Measurements from ENCODE around the gene TRAPPC2L.

TRAPPC2L gene

DNA sequence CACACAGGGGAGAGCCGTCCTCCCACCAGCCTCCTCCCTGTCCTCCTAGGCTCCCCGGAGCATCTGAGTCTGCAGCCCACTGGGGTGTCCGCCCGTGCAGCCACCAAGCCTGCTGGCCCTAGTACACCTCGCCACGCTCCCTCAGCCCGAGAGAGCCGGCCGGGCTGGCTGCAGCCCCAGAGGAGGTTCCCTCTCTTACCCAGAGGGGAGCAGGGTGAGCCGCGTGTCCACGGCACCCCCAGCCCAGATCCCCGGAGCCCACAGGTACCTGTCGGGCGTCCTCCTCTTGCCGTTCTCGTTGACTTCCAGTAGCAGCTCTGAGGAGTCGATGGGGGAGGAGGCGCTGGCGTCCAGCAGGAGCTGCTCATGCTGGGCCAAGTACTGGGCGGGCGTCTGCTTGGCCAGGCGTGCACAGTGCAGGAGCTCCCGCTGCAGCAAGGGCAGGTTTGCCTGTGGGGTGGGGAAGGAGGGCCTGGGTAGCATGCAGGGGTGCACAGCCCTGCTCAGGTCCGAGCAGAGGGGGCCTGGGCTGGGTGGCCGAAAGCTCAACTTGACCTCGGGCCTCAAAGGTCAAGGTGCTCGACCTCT lies 28.9 kb downstream of the TRAPPC2L start:
- TF ChIP-seq, protein P1, sequence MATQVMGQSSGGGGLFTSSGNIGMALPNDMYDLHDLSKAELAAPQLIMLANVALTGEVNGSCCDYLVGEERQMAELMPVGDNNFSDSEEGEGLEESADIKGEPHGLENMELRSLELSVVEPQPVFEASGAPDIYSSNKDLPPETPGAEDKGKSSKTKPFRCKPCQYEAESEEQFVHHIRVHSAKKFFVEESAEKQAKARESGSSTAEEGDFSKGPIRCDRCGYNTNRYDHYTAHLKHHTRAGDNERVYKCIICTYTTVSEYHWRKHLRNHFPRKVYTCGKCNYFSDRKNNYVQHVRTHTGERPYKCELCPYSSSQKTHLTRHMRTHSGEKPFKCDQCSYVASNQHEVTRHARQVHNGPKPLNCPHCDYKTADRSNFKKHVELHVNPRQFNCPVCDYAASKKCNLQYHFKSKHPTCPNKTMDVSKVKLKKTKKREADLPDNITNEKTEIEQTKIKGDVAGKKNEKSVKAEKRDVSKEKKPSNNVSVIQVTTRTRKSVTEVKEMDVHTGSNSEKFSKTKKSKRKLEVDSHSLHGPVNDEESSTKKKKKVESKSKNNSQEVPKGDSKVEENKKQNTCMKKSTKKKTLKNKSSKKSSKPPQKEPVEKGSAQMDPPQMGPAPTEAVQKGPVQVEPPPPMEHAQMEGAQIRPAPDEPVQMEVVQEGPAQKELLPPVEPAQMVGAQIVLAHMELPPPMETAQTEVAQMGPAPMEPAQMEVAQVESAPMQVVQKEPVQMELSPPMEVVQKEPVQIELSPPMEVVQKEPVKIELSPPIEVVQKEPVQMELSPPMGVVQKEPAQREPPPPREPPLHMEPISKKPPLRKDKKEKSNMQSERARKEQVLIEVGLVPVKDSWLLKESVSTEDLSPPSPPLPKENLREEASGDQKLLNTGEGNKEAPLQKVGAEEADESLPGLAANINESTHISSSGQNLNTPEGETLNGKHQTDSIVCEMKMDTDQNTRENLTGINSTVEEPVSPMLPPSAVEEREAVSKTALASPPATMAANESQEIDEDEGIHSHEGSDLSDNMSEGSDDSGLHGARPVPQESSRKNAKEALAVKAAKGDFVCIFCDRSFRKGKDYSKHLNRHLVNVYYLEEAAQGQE (IDR thresholded peaks at IDR 0.05; ENCODE audit: insufficient read depth in 1 of 2, low read depth in 2 of 2, low read length in 2 of 2), result no peak
- TF ChIP-seq FOXP2 (optimal IDR thresholded peaks at IDR 0.05; ENCODE audit: borderline replicate concordance, extremely low read depth, extremely low read length, insufficient read depth), result no peak
- TF ChIP-seq POLR2AphosphoS5 (IDR thresholded peaks at IDR 0.05; ENCODE audit: low read depth, low read length), result no peak
- TF ChIP-seq SIN3A (IDR thresholded peaks at IDR 0.05; ENCODE audit: borderline replicate concordance, insufficient read depth, low read length), result no peak

DNA sequence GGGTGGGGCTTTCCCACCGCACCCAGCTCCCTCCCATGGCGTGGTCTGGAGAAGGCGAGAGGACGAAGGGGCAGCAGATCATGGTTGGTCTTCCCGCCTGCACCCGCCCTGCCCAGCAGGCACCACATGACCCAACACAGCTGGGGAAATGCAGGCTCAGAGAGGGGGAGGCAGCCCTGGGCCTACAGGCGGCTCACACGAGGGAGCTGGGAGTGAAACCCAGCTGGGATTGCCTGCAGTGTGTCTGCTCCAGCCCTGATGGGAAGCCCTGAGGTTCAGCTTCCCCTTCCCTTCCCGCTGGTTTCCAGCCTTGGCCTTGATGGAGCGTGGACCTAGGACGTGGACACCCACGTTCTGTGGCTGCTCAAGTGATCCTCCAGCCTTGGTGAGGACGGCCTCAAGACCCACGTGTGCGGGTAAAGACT lies 29.5 kb downstream of the TRAPPC2L start:
- no peak for TF ChIP-seq FOXP2 (optimal IDR thresholded peaks at IDR 0.05; ENCODE audit: borderline replicate concordance, extremely low read depth, extremely low read length, insufficient read depth)
- TF ChIP-seq SIN3A (IDR thresholded peaks at IDR 0.05; ENCODE audit: borderline replicate concordance, insufficient read depth, low read length), result no peak
- TF ChIP-seq POLR2AphosphoS5 (IDR thresholded peaks at IDR 0.05; ENCODE audit: low read depth, low read length), result no peak
- TF ChIP-seq, protein P1 (IDR thresholded peaks at IDR 0.05; ENCODE audit: insufficient read depth in 1 of 2, low read depth in 2 of 2, low read length in 2 of 2), result no peak
- TF ChIP-seq TAF1 (IDR thresholded peaks at IDR 0.05; ENCODE audit: borderline replicate concordance, insufficient read depth, low read length), result no peak

DNA sequence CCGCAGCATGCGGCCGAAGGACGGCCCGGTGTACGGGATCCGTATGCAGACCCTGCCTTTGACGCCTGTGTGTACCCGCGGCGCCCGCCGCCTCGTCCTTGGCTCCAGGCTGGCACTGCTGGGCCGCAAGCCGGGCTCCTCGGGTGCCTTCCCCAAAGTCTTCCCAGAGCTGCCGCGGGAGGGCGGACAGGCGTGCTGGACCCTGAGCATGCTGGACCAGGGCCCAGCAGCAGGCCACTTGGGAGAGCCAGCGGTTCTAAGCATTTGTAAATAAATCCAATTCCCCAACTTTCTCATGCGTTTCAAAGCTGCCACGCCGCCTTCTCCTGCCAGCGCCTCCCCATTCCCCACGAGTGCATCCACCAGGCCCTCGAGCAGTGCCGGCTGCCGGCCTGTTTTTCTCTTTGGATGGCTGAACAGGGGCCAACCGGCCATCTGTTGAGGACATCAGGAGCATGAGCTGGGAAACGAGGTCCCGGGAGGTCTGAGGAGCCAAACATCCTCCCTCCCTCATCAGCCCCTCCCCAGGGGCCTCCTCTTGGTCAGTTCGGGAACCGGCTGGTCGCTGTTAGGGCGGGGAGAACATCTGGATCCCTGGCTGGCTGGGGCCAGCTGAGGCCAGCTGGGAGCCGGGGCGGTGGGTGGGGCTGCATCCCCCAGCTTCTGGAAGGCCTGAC lies 30.1 kb downstream of the TRAPPC2L start:
- TF ChIP-seq, protein P1 (IDR thresholded peaks at IDR 0.05; ENCODE audit: insufficient read depth in 1 of 2, low read depth in 2 of 2, low read length in 2 of 2), result no peak
- TF ChIP-seq POLR2AphosphoS5 (IDR thresholded peaks at IDR 0.05; ENCODE audit: low read depth, low read length) (no peak), TAF1 (IDR thresholded peaks at IDR 0.05; ENCODE audit: borderline replicate concordance, insufficient read depth, low read length) (no peak)

DNA sequence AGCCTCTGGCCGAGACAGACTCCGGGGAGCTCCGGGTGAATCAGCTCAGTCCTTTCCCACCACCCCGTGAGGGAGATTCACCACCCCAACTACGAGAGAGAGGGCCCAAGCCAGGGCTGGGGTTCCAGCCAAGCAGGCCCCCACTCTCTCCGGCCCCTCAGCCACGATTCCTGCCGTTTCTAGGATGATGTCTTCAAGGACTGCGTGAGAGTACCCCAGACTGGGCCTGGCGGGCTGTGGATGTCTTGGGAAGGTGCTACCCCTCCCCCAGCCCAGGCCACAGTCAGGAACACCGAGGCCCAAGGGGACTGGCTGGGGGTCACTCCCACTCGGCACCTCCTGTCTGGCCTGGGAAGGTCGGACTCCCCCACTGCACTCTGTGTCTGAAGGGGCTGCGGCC lies 31.1 kb downstream of the TRAPPC2L start:
- TF ChIP-seq POLR2AphosphoS5 (IDR thresholded peaks at IDR 0.05; ENCODE audit: low read depth, low read length) (no peak), FOXP2 (optimal IDR thresholded peaks at IDR 0.05; ENCODE audit: borderline replicate concordance, extremely low read depth, extremely low read length, insufficient read depth) (no peak), SIN3A (IDR thresholded peaks at IDR 0.05; ENCODE audit: borderline replicate concordance, insufficient read depth, low read length) (no peak), TAF1 (IDR thresholded peaks at IDR 0.05; ENCODE audit: borderline replicate concordance, insufficient read depth, low read length) (no peak)
- TF ChIP-seq, protein P1 (IDR thresholded peaks at IDR 0.05; ENCODE audit: insufficient read depth in 1 of 2, low read depth in 2 of 2, low read length in 2 of 2), result no peak
